ENCODE measurements around the gene ZBTB16.

ZBTB16 gene

DNA sequence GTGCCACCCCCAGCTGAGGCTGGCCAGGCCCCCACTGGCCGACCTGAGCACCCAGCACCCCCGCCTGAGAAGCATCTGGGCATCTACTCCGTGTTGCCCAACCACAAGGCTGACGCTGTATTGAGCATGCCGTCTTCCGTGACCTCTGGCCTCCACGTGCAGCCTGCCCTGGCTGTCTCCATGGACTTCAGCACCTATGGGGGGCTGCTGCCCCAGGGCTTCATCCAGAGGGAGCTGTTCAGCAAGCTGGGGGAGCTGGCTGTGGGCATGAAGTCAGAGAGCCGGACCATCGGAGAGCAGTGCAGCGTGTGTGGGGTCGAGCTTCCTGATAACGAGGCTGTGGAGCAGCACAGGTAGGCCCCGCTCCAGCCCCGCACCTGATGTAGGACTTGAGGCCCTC lies 4.7 kb downstream of the ZBTB16 start:
- no peak for DNase-seq (ENCODE audit: extremely low spot score)
- ChIA-PET CTCF (no interaction called here), POLR2A (no interaction called here)
- TF ChIP-seq, protein P1, sequence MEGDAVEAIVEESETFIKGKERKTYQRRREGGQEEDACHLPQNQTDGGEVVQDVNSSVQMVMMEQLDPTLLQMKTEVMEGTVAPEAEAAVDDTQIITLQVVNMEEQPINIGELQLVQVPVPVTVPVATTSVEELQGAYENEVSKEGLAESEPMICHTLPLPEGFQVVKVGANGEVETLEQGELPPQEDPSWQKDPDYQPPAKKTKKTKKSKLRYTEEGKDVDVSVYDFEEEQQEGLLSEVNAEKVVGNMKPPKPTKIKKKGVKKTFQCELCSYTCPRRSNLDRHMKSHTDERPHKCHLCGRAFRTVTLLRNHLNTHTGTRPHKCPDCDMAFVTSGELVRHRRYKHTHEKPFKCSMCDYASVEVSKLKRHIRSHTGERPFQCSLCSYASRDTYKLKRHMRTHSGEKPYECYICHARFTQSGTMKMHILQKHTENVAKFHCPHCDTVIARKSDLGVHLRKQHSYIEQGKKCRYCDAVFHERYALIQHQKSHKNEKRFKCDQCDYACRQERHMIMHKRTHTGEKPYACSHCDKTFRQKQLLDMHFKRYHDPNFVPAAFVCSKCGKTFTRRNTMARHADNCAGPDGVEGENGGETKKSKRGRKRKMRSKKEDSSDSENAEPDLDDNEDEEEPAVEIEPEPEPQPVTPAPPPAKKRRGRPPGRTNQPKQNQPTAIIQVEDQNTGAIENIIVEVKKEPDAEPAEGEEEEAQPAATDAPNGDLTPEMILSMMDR (IDR thresholded peaks at IDR 0.05; ENCODE audit: control extremely low read depth, extremely low read depth, low read depth, missing control alignments): no peak

DNA sequence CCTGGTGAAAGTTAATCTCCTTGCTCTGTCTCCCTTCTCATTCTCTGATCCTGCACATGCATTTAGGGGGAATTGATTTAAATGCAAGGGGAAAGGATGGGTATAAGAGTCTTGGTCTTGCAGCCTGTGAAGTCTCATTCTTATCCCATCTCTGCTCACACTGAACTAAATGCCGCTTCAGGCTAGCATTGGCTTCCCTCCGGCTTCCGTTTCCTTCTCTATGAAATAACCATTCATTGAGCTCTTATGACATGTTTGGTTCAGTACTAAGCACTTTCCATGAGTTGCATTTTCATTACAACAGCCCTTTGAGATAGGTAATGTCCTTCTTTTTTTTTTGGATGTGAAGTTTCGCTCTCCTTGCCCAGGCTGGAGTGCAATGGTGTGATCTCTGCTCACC lies 5.6 kb downstream of the ZBTB16 start:
- no peak for DNase-seq (ENCODE audit: extremely low spot score)
- CTCF ChIA-PET: no interaction called here
- TF ChIP-seq, protein P1 (IDR thresholded peaks at IDR 0.05; ENCODE audit: control extremely low read depth, extremely low read depth, low read depth, missing control alignments): no peak
- POLR2A ChIA-PET: no interaction called here

DNA sequence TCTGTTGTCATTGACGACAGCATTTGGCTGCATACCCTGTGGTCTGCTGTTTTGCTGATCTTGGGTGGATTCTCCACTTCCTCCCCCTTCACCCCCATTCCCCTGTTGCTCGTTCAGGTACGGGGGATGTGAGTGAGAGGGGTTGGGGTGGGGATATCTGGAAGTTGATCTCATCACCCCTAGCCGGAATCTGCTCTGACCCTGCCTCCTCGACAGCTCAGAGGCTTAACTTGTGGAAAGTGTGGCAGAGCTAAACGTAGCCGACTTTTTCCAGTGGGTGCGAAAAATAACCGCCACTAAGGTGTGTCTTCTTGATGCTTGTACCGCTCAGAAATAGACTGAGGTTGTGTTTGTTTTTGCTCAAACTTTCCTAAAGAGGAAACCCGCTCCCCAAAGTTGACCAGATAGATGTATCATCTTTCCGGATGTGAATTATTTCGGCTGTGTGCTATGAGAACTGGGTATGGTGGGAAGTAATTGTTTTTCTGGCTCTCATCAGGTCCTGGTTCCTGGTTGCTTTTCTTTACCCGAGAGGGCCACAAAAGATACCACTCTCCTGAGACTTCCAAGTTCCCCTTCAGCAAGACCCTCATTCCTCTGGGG lies 6.6 kb downstream of the ZBTB16 start:
- ChIA-PET POLR2A (no interaction called here), CTCF (no interaction called here)
- TF ChIP-seq, protein P1 (IDR thresholded peaks at IDR 0.05; ENCODE audit: control extremely low read depth, extremely low read depth, low read depth, missing control alignments): no peak

DNA sequence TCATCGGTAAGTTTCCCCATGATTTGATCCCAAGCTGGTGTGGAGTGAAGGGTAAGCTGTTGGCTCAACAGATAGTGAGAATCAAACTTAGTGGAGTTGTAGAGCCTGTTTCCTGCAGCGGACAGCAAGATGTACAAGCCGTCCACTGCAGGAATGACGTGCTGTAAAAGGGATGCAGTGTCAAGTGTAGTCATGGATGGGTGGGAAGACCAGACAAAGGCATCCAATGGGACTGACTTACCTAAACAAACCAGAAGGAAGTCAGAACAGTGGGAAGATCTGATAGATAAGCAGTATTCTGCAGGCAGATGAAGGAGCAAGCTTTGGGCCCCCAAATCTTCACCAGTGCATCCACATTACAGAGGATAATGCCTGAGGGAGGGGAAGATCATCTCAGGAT lies 8.8 kb downstream of the ZBTB16 start:
- DNase-seq (ENCODE audit: extremely low spot score): no peak
- POLR2A ChIA-PET: no interaction called here
- CTCF ChIA-PET: no interaction called here
- TF ChIP-seq, protein P1 (IDR thresholded peaks at IDR 0.05; ENCODE audit: control extremely low read depth, extremely low read depth, low read depth, missing control alignments): no peak

More for the DNA sequence above, 6.6 kb downstream of the ZBTB16 start:
- DNase-seq (ENCODE audit: extremely low spot score): no peak

DNA sequence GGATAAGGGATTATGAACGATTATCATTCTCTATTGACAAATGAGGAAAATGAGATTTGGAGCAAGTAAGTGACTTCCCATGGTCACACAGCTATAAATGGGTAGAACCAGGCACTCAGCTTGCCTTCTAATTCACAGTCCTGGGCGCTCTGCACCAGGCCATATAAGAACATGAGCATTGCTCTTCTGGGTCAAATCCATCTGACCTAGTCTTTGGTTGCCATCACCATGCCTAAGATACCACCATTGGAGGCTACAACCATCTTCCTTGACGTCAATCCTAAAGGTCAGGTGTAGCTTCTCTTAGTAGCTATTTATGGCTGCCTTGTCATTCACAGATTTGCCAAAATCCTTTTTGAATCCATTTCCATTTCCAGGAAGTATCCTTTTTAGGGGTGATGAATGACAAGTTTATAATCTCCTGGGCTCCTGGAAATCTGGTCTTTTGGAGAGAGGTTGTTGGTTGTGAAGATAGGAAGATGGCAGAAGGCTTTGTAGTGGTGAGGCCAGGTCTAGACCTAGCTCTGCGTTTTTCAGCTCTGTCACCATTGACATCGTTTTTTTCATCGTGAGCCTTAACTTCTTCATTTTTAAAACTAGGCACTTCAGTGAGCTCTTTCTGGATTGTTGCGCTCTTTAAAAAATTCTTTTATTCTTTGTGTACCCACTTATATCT lies 11.1 kb downstream of the ZBTB16 start:
- POLR2A ChIA-PET: no interaction called here
- CTCF ChIA-PET: interaction anchor here (1.8 kb wide), 1 partner anchor 15 kb away, joined by 4 read pairs; no protein-coding TSS in a partner anchor
- no peak for DNase-seq (ENCODE audit: extremely low spot score)
- TF ChIP-seq, protein P1 (IDR thresholded peaks at IDR 0.05; ENCODE audit: control extremely low read depth, extremely low read depth, low read depth, missing control alignments): no peak

DNA sequence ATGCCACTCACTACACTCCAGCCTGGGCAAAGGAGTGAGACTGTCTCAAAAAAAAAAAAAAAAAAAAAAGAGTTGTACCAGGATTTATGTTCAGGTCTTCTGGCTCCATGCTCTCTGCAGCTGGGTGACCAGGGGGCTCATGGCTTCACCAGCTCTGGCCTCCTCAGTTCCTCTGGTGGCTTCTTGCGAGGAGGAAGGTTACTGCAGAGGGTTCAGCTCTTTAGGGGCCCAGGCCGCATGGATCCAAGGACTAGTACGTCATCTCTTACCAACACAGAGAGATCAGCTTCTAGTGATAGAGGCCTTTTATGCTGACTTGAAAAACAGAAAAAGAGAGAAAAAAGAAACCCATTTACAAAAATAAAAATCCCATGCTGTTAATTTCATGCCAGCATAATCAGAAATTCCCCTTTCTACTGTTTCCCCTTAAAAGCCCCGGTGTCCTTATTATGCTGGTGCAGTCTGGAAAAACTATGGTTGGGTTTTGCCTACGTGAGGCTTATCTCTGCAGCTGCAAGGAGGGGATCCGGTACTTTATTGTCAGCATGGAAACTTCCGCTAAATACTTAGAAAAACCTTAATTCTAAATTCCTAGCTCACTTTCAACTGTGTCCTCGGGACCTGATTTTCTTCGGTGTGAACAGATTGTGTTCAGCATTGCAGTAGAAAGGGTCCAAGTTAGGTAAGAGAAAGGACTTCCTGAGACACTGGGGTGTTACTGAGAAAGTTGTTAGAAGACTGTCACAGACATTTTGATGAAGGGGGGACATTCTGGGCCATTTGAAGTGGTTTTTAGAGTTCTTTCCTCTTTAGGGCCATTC lies 13.7 kb downstream of the ZBTB16 start:
- POLR2A ChIA-PET: interaction anchor here (0.6 kb wide), 1 partner anchor 85 kb away, joined by 4 read pairs; no protein-coding TSS in a partner anchor
- CTCF ChIA-PET: no interaction called here
- TF ChIP-seq, protein P1 (IDR thresholded peaks at IDR 0.05; ENCODE audit: control extremely low read depth, extremely low read depth, low read depth, missing control alignments): no peak
- no peak for DNase-seq (ENCODE audit: extremely low spot score)

All from GM10248 (cell line).